Measurements from ENCODE around the gene FMNL2. TPM values are rescaled to one million over a fixed set of nuclear protein-coding genes. Genes with fewer than 3 reads are reported as not detected.

FMNL2 gene
- total and polyA plus RNA-seq, 8 donors = 7.8 to 100.0 (median 36.5) TPM

DNA sequence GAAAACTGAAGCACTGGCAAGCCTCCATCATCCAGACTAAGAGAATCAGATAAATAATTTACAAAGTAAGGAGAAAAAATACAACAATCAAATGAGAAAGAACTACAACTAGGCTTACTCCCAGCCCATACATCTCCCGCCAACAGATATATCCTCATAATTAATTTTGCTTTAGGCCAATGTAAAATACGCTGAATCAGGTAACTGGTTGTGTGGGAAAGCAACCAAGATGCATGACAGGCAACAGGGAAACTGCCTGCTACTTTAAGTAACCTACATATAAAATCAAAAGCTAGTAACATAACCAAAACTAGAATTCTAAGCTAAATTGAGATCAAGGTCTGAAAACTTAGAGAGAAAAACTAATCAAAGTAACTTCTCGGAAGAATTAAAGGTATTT lies 360.8 kb downstream of the FMNL2 start:
- no peak for DNase-seq
- H3K27ac ChIP-seq = no peak overlapping the region
- no peaks in the 10 kb centered on the region for H3K27me3 ChIP-seq
- H3K36me3 ChIP-seq = peaks cover 0 to 27% (median 18%) of the 10 kb centered on the region in 4 donors
- peaks cover 0 to 8% (median 4%) of the 10 kb centered on the region in 4 donors for H3K4me1 ChIP-seq
- 93 to 98% (median 97%) methylated on average over 3 of the region's 3 CpGs for WGBS, 5 donors
- no peaks in the 10 kb centered on the region for H3K9me3 ChIP-seq
- intact Hi-C loops (cut with DNase I; ENCODE audit: low total_unique reads) = no loop called here
- TF ChIP-seq, protein P1, sequence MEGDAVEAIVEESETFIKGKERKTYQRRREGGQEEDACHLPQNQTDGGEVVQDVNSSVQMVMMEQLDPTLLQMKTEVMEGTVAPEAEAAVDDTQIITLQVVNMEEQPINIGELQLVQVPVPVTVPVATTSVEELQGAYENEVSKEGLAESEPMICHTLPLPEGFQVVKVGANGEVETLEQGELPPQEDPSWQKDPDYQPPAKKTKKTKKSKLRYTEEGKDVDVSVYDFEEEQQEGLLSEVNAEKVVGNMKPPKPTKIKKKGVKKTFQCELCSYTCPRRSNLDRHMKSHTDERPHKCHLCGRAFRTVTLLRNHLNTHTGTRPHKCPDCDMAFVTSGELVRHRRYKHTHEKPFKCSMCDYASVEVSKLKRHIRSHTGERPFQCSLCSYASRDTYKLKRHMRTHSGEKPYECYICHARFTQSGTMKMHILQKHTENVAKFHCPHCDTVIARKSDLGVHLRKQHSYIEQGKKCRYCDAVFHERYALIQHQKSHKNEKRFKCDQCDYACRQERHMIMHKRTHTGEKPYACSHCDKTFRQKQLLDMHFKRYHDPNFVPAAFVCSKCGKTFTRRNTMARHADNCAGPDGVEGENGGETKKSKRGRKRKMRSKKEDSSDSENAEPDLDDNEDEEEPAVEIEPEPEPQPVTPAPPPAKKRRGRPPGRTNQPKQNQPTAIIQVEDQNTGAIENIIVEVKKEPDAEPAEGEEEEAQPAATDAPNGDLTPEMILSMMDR (IDR thresholded peaks at IDR 0.05) = no peak
- TF ChIP-seq POLR2A (IDR thresholded peaks at IDR 0.05) = no peak
- H3K4me3 ChIP-seq = no peak overlapping the region

DNA sequence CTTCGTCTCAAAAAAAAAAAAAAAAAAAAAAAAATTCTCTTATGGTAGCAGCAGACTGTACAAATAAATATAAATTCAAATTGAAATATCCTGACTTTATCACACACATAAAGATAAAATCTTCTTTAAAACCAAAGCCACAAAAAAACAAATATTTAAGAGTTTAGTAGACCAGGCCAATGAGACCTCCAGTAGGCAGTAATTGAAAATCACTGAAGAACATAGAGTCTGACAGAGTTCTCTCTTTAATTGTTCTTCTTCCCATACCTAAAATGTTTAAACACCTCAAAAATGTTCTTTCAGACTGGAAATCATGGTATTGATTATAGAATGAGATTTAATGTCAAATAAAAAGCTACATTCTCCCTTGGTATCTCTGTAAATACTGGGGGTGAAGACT lies 361.5 kb downstream of the FMNL2 start:
- intact Hi-C loops (cut with DNase I; ENCODE audit: low total_unique reads) = no loop called here
- TF ChIP-seq, protein P1 (IDR thresholded peaks at IDR 0.05) = no peak
- no peak for TF ChIP-seq POLR2AphosphoS5 (IDR thresholded peaks at IDR 0.05)
- TF ChIP-seq EP300 (IDR thresholded peaks at IDR 0.05) = no peak
- TF ChIP-seq POLR2A (IDR thresholded peaks at IDR 0.05) = no peak
- H3K4me1 ChIP-seq = peaks cover 0 to 8% (median 4%) of the 10 kb centered on the region in 4 donors
- no peak overlapping the region for H3K27ac ChIP-seq
- H3K4me3 ChIP-seq = no peak overlapping the region
- no peak for DNase-seq
- WGBS, 5 donors = 77 to 100% (median 89%) methylated on average over 1 of the region's 1 CpG
- H3K36me3 ChIP-seq = peaks cover 0 to 32% (median 21%) of the 10 kb centered on the region in 4 donors
- peaks cover 0 to 4% (median under 1%) of the 10 kb centered on the region in 4 donors for H3K9me3 ChIP-seq
- no peaks in the 10 kb centered on the region for H3K27me3 ChIP-seq

Small RNA genes within 50 kb of the gene (small RNA-seq; reads per million reads assigned to genes)
- 0 reads per million in 4 donors for gene AC012443.1

Other genes starting within 250 kb of the FMNL2 start
- 1 to 10 TPM in 3 of 5 donors, under 1 TPM in 2; under 0.01 to 6.4 (median 4.3) TPM for gene CACNB4, start 236.1 kb upstream of the FMNL2 start, total RNA-seq
- 1 to 10 TPM in 1 of 3 donors, under 1 TPM in 2; 0.31 to 1.5 (median 0.44) TPM for gene CACNB4, start 236.1 kb upstream of the FMNL2 start, polyA plus RNA-seq
- 10 to 100 TPM in 4 of 5 donors, 1 to 10 TPM in 1; 4.9 to 55.3 (median 32.6) TPM for gene STAM2, start 159.4 kb upstream of the FMNL2 start, total RNA-seq
- gene STAM2, start 159.4 kb upstream of the FMNL2 start, polyA plus RNA-seq = 1 to 10 TPM; 7.0 to 9.9 (median 7.6) TPM

Data from stomach (tissue), 9 donors.